Gastrocnemius medialis (tissue), 4 donors: ENCODE data around the gene GALNT2. TPM values are rescaled to one million over a fixed set of nuclear protein-coding genes. Genes with fewer than 3 reads are reported as not detected.

Source experiments
- ATAC-seq, 2 donors: fragments of 150-250 bp; one replicate each; pipeline ENCODE4 v1.9.1; 2016
- DNase-seq, 2 donors: peaks; one replicate each; pipeline ENCODE4 v3.0.0-alpha.2; 2019
- H3K27ac ChIP-seq, 4 donors: fragments of 200-600 bp; sonication (generic); 1 replicate in 1 of 4; 2 replicates in 3 of 4; pipeline ENCODE4 v1.5.1; 2016 to 2018; ENCODE audit warnings: mild to moderate bottlenecking in 2 of 4, moderate library complexity in 1 of 4
- H3K27me3 ChIP-seq, 3 donors: fragments of 200-600 bp; sonication (generic) in 2 of 3; 1 replicate in 1 of 3; 2 replicates in 2 of 3; pipeline versions ENCODE4 v1.5.1 to v1.6.0; 2016 to 2019; ENCODE audit warnings: mild to moderate bottlenecking in 1 of 3, moderate library complexity in 1 of 3
- H3K36me3 ChIP-seq, 2 donors: fragments of 200-600 bp; sonication (generic) in 1 of 2; one replicate each; pipeline ENCODE4 v1.5.1; 2017 to 2018
- H3K4me1 ChIP-seq, 2 donors: fragments of 200-600 bp; sonication (generic) in 1 of 2; one replicate each; pipeline ENCODE4 v1.5.1; 2016 to 2017; ENCODE audit warnings: mild to moderate bottlenecking in 2 of 2
- H3K4me3 ChIP-seq, 4 donors: fragments of 200-600 bp; sonication (generic) in 3 of 4; 1 replicate in 1 of 4; 2 replicates in 3 of 4; pipeline ENCODE4 v1.5.1; 2016 to 2019; ENCODE audit warnings: mild to moderate bottlenecking in 2 of 4
- H3K9me3 ChIP-seq, 3 donors: fragments of 200-600 bp; sonication (generic) in 2 of 3; 1 replicate in 1 of 3; 2 replicates in 2 of 3; pipeline ENCODE4 v1.5.1; 2016 to 2019
- CTCF ChIP-seq, 5 experiments: fragments of 450-650 bp in 3 of 5; fragments of 200-600 bp in 2 of 5; sonication (generic) in 2 of 5; IDR thresholded peaks in 4 of 5; conservative IDR thresholded peaks in 1 of 5; 1 replicate in 4 of 5; 2 replicates in 1 of 5; pipeline ENCODE4 v1.5.1; 2016 to 2019; ENCODE audit warnings: antibody characterized with exemption in 5 of 5, mild to moderate bottlenecking in 3 of 5, moderate library complexity in 3 of 5
- POLR2A ChIP-seq, 2 donors: fragments of 450-650 bp; IDR thresholded peaks; one replicate each; pipeline ENCODE4 v1.6.1; 2017; ENCODE audit warnings: antibody characterized with exemption in 2 of 2, mild to moderate bottlenecking in 2 of 2, moderate library complexity in 2 of 2
- in situ Hi-C, 4 donors: fragments of 200-750 bp; cut with MboI; loops; one replicate each; pipeline versions ENCODE4 v1.15.0 to v1.8.0; 2017; ENCODE audit warnings: low sequenced_read_pairs in 4 of 4
- intact Hi-C: fragments of 100-400 bp; cut with DNase I; formaldehyde crosslinking; loops from one replicate; pipeline ENCODE4 v1.15.1; 2023; ENCODE audit warnings: low total_unique reads
- total RNA-seq, 4 donors: library from RNA; depleted of rRNA; stranded (reverse); fragments of >200 nt; gene quantifications; one replicate each; pipeline versions ENCODE4 v1.1.0 to v1.2.3, GENCODE V29; 2016

The GALNT2 gene
- total RNA-seq, 4 donors from 2014 or later, result 73.7 to 106 (median 78.3) TPM

- peaks cover 0 to 2% of the 10 kb centered on the region in 2 donors for H3K36me3 ChIP-seq
- ATAC-seq, result peak; percentile 83 to 87
- H3K4me3 ChIP-seq, result no peak overlapping the region
- peak; percentile 67 to 76 for DNase-seq
- in situ Hi-C loops, result no loop called here
- TF ChIP-seq POLR2A (IDR thresholded peaks at IDR 0.05) (peak; percentile 40 to 71), CTCF (IDR thresholded peaks at IDR 0.05 in 4 of 5, conservative IDR thresholded peaks at IDR 0.05 in 1 of 5) (peak in 1 of 5 experiments; percentile 16)
- intact Hi-C loops, result loop anchor here (5.0 kb wide), 1 partner anchor 366 kb away; no protein-coding TSS in a partner anchor
- no peaks in the 10 kb centered on the region for H3K27me3 ChIP-seq
- peaks cover 74 to 89% of the 10 kb centered on the region in 2 donors for H3K4me1 ChIP-seq
- H3K9me3 ChIP-seq, result no peaks in the 10 kb centered on the region
- H3K27ac ChIP-seq, result peak overlapping the region; percentile 85 to 92 (median 88)
Measured at GRCh38 chr1:230208619-230209261, 141.7 kb downstream of the GALNT2 start.

GRCh38 chr1:230210326-230210980 lies 143.4 kb downstream of the GALNT2 start:
- intact Hi-C loops, result loop anchor here (10.0 kb wide), 1 partner anchor 546 kb away; no protein-coding TSS in a partner anchor
- no peaks in the 10 kb centered on the region for H3K9me3 ChIP-seq
- no peak overlapping the region for H3K4me3 ChIP-seq
- no peaks in the 10 kb centered on the region for H3K36me3 ChIP-seq
- peak overlapping the region; percentile 85 to 92 (median 88) for H3K27ac ChIP-seq
- no peak for TF ChIP-seq CTCF (IDR thresholded peaks at IDR 0.05 in 4 of 5, conservative IDR thresholded peaks at IDR 0.05 in 1 of 5)
- TF ChIP-seq POLR2A (IDR thresholded peaks at IDR 0.05), result no peak
- DNase-seq (no peak), ATAC-seq (no peak)
- H3K27me3 ChIP-seq, result no peaks in the 10 kb centered on the region
- H3K4me1 ChIP-seq, result peaks cover 68 to 86% of the 10 kb centered on the region in 2 donors
- in situ Hi-C loops, result loop anchor here in 2 of 4 donors (10.0 kb wide), 2 partner anchors 136 to 366 kb away; no protein-coding TSS in a partner anchor

GRCh38 chr1:230210981-230211336 lies 143.9 kb downstream of the GALNT2 start:
- in situ Hi-C loops, result loop anchor here in 2 of 4 donors (10.0 kb wide), 2 partner anchors 136 to 366 kb away; no protein-coding TSS in a partner anchor
- Histone ChIP-seq H3K4me3 (no peak overlapping the region), H3K27me3 (no peaks in the 10 kb centered on the region), H3K36me3 (no peaks in the 10 kb centered on the region), H3K4me1 (peaks cover 68 to 86% of the 10 kb centered on the region in 2 donors), H3K9me3 (no peaks in the 10 kb centered on the region), H3K27ac (peak overlapping the region; percentile 85 to 92 (median 88))
- no peak for TF ChIP-seq CTCF (IDR thresholded peaks at IDR 0.05 in 4 of 5, conservative IDR thresholded peaks at IDR 0.05 in 1 of 5)
- intact Hi-C loops, result loop anchor here (10.0 kb wide), 1 partner anchor 546 kb away; no protein-coding TSS in a partner anchor
- DNase-seq, result no peak
- ATAC-seq, result no peak

GRCh38 chr1:230211436-230212145 lies 144.6 kb downstream of the GALNT2 start:
- ATAC-seq (no peak), DNase-seq (no peak)
- no peaks in the 10 kb centered on the region for H3K36me3 ChIP-seq
- no peak overlapping the region for H3K4me3 ChIP-seq
- in situ Hi-C loops, result loop anchor here in 2 of 4 donors (10.0 kb wide), 2 partner anchors 137 to 367 kb away; no protein-coding TSS in a partner anchor
- no peaks in the 10 kb centered on the region for H3K9me3 ChIP-seq
- no peaks in the 10 kb centered on the region for H3K27me3 ChIP-seq
- TF ChIP-seq POLR2A (IDR thresholded peaks at IDR 0.05) (no peak), CTCF (IDR thresholded peaks at IDR 0.05 in 4 of 5, conservative IDR thresholded peaks at IDR 0.05 in 1 of 5) (no peak)
- intact Hi-C loops, result loop anchor here (10.0 kb wide), 1 partner anchor 547 kb away; no protein-coding TSS in a partner anchor
- H3K4me1 ChIP-seq, result peaks cover 68 to 86% of the 10 kb centered on the region in 2 donors
- H3K27ac ChIP-seq, result peak overlapping the region; percentile 85 to 92 (median 88)
